CD4-positive, alpha-beta T cell treated with Interleukin-12 subunit alpha and Interleukin-12 subunit beta, for 1 hour (primary cell): ENCODE results near the gene PIP5K1B.

Source experiments
- DNase-seq: peaks from one replicate; pipeline ENCODE4 v3.0.0-alpha.2; 2020

PIP5K1B gene

DNA sequence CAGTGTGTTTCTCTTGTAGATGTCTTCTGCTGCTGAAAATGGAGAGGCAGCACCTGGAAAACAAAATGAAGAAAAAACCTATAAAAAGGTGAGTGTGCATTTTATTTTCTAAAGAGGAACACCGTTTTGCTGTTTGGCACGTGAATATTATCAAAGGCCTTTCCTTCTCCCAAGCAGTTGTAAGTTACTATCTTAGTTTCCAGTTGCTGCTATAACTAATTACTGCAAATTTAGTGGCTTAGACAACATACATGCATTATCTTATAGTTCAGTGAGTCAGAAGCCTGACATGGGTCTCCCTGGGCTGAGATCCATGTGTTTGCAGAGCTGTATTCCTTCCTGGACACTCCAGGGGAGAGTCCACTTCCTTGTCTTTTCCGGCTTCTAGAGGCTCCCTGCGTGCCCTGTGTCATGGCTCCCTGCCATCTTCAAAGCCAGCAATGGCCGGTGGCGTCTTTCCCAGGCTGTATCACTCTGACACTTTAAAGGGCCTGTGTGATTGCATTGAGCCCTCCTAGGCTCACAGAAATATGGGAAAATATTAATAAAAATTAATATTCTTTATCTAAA is 117.6 kb downstream of the PIP5K1B start:
- no peak for DNase-seq

DNA sequence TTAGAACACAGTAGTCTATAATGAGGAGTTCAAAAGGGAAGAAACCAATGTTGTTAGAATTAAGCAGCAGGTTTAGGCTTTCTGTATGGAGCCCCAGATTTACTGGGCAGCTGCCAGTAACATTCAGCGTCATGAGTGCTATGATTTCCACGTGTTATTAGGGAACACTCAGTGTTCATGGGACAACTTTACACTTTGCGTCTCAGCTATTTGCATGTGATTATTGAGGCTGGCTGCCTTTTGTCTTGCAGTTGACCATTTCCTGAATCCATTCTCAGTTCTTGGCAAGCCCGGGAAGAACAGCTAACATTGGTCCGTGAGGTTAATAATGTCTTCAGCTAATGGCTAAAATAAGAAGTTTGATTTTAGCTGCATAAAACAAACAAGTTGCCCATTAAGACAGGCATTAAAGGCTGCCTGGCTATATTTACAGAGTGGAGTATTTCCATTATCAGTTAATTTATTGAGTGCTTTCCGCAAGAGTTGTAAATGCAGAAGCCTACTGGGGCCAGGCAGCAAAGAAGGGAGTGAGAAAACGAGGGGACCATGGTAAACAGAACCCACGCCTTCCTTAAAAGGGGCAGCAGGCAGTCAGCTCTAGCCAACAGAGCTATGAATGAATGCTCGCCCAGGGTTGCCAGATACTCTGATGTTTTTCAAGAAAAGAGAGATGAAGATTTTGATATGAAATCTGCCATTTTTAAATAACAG is 120.9 kb downstream of the PIP5K1B start:
- no peak for DNase-seq

DNA sequence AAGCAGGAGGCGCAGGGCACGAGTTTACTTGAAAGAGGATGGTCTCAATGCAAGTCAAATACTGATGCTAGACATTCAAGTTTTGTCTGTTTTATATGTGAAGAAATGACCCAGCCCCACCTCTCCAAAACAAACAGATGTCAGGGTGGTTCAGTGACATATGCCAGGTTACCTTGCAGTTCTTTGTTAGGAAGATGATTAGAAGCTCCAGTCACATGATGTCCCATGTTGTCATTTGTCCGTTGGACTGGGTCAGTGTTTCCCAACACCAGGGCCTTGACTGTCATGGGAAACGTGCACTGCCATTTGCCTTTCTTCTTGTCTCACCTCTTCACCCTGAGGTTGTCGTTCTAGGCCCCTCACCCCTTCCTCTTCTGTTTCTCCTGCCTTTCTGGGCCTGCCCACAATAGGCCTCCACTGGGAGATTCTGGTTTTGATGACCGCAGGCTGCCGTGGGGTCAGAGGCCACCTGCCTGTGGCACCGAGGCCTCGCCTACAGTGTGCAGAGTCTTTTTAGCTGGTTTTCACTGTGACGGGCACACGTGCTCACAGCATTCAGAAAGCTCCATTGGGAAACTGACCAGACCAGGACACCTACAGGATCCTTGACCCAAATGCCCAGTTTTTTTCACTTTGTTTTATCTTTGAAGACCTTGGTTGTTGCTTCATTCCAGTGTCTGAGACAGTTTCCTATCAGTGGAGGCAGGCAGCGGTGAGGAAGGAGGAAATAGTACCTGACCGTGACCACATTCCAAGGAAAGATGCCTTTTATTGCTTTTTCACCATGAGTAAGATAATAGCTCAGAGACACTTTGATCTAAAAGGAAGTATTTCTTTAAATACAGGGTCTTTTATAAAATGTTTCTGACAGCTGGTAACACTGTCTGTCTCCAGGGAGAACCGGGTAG is 123.1 kb downstream of the PIP5K1B start:
- no peak for DNase-seq

DNA sequence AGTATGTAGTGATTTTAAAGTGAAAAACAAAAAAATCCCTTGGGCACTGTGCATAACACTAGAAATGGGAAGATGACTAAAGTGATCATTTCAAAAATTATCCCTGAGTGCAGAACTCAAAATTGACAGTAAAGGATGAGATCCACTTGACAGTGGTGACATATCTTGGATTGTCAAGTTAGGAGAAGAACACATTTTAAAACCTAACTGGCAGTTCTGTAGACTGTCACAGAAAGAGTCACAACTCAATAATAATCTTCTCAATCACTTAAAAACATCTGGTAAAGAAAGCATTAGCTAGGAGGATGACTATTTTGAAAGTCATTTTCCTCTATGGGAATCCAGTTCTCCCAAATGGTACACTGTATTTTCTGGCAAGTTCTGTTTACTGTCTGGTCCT is 127.1 kb downstream of the PIP5K1B start:
- no peak for DNase-seq

DNA sequence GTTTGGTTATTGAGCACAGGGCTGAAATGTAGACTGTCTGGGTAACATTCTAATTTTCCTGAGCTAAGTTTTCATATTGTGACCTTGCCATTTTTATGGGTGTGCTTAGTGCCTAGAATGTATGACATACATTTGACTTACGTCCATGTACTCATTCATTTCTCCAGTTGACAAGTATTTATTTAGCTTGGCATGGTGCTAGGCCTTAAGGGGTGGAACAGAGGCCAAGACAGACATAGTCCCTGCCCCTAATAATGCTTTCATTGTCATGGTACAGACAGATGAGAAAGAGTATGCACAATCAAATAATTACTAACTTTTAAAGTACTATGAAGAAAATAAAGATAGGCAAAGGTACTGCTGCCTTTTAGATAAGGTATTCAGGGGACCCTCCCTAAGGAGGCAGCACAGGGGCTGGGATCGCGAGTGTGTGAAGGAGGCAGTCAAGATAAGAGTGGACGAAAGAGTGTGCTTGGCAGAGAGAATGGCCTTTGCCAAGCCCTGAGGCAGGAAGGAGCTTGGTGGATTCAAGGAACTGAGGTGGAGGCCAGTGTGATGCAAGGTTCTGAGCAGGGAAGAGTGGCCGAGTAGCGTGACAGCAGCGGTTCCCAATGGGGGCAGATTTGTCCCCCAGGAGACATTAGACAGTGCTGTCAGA is 128.0 kb downstream of the PIP5K1B start:
- no peak for DNase-seq

DNA sequence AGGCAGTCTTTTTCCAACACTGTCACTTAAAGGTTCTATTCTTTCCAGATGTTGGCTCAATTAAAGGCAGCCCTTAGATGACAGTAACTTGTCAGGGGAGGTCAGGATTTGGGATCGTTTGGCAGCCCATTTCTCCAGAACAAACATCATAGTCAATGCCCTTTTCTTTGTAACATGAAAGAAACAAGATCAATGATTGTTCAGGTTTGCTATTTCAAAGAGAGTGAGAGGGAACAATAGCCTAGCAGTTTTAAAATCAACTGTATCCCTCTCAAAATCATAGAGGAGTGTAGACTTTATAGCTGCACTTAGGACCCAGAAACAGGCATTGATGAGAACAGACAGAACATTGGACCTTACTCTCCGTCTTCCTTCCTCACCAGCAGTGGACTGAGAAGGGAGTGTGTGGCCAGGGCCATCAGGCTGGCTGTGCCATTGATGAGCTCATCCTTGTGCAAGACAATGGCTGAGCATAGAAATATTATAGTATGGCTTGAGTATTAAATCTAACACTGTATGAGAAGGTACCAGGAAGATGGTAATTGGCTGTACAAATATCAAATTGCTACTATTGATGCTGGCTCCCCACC is 130.0 kb downstream of the PIP5K1B start:
- DNase-seq = no peak

GRCh38 chr9:68836788-68837187 is 131.7 kb downstream of the PIP5K1B start:
- DNase-seq = no peak

DNA sequence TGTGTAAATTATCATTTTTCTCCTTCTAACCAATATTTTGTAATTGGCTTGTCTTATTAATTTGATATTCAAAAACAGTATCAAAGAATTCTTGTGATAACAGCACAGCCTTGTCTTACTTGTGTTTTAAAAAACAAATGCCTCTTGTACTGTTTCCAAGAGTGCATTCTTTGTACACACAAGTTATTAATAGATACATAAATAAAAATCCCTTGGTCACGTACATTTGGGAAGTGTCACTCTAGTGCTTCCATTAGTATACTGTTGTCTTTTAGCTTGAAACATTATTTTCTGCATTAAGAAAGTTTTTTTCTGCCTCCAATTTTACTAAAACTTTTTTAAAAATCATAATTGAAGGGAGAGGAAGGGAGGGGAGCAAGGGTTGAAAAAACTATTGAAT is 133.2 kb downstream of the PIP5K1B start:
- DNase-seq = no peak

GRCh38 chr9:68841276-68842052 is 136.4 kb downstream of the PIP5K1B start:
- no peak for DNase-seq

GRCh38 chr9:68842568-68842967 is 137.5 kb downstream of the PIP5K1B start:
- DNase-seq = no peak

- no peak for DNase-seq
Observed at GRCh38 chr9:68843239-68843638, 138.2 kb downstream of the PIP5K1B start.

DNA sequence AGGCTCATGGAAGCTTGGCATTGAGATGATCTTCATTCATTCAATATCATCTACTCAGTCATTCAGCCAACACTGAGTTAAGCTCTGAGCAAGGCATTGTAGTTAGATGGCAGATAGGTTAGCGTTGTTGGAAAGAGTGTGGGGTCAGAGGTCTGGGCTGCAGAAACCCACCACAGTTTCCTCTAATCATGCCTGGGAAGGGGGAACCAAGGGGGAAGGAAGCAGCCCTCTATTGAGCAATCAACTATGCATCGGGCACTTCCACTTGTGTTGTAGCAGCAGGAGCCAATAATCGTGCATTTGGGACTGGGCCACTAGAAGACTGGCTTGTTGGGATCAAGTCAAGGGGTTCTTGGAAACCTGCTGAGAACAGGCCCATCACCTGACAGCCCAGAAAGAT is 139.1 kb downstream of the PIP5K1B start:
- no peak for DNase-seq

DNA sequence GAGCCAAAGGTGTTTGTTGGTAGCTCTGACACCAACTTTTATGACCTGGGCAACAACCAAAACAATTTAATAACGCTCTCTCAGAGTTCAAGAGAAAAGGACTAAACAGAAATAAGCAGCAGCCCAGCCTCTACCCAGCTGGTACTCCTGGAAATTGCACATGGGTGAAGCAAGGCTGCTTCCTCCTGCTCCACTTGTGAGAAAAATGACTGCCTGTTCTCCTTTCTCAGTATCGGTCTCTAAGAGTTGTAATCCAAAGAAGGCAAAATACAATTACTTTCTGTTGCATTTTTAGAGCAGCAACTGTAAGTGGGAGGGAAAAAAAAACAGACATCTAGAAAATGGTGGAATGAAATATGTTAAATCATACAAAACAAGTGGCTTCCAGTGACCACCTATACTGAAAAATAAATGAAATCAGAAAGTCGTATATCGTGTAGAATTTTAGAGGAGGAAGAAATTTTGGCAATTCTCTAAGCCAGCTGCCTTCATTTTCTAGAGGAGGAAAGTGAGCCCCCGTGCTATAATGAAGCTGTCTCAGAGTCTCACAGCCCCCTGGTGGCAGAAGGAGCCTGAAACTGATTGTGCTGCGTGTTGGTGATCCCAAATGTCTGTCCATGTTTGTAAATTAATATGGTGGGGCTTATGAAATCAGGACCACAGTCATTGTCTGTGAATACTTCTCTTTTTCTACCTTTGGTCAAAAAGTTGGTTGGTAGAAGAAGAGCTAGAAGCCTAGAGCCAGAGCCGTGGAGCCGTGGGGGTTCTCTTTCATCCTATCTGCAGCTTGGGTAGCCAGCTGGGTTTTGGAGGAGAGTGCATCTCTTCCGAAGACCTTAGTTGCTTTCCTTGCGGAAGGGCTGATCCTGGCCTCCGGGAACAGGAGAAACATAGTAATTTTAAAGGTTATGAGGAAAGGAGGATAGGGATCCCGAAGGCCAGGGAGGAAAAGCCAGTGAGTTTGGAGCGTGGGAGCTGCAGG is 139.9 kb downstream of the PIP5K1B start:
- DNase-seq = peak; percentile 12

GRCh38 chr9:68847765-68848164 is 142.7 kb downstream of the PIP5K1B start:
- DNase-seq = no peak

- DNase-seq = no peak
Observed at GRCh38 chr9:68851657-68852056, 146.6 kb downstream of the PIP5K1B start.

DNA sequence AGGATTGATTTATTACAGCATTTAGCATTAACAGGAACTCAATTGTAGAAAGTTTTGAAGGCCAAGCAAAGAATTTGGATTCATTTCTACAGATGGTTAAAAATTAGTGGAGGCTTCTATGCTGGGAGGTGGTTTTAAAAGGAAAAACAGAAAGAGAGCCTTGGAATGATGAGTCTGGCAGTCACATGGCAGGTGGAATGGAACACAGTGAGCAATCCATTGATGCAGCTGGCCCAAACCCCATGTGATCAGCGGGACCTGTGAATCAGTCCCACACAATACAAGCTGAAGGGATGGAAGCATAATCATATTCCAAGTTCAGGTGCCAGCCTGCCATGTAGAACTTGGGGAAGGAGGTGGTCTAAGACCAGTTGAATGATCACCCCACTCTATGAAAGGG is 147.9 kb downstream of the PIP5K1B start:
- DNase-seq = no peak

DNA sequence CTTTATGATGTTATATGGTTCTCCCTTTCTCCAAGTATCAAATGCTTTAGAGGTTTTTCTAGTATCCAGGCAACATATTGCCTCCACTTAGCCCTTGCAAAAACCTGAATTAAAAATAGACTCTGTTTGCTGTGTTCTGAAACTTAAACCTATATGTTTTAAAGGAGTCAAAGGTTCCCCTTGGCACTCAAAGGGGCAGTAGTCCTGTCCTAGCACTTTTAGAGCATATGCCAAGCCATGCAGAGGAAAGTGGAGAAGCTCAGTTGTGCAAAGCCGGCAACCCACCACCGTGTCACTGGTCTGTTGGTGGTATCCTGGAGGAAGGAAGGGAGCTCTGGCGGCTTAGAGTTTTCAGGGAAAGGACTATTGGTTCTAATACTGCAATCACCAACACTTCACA is 154.3 kb downstream of the PIP5K1B start:
- no peak for DNase-seq

- DNase-seq = no peak
Observed at GRCh38 chr9:68860419-68860818, 155.4 kb downstream of the PIP5K1B start.

DNA sequence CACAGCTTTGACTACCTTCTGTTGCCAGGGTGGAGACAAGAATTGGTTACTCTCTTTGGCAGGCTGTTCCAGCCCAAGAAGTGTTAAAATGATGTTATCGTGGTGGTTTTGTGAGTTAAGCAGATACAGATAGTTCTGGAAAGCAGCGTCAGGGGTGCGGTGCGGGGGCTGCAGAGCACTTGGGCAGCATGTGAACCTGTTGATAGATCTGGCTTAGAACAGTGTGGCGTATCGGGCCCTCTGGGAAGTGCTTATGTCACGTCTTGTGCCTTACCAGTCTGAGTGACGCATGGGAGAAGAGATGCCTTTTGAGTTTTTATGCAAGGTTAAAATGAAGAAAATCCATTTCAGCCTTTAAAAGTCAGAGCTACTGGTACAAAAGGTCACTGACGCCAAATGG is 156.4 kb downstream of the PIP5K1B start:
- DNase-seq = no peak

DNA sequence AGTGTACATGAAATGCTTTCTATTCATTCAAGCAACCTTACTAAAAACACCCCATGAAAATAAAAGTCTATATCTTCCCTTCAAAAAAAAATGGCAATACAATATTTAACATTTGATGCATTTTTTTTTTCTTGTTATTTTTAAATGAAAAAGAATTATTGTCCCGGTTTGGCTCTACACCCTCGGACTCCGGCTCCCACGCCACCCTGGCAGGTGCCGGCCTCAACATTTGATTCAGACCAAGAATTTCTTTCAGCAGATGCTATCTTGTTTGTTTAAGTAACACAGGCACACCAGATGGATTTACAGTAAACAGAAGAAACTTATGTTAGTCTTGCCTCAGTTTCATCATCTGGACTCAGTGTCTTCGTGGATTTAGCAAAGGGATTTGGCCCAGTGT is 162.0 kb downstream of the PIP5K1B start:
- no peak for DNase-seq

DNA sequence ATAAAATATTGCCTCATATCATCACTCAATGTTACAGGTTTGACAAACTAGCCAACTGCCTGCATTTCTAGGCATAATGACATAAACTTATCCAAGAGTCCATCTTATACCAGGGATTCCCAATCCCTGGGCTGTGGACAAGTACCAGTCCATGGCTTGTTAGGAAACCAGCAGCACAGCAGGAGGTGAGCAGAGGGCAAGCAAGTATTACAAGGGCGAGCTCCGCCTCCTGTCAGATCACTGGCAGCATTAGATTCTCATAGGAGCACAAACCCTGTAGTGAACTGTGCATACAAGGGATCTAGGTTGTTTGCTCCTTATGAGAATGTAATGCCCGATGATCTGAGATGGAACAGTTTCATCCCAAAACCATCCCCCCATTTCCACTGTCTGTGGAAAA is 164.0 kb downstream of the PIP5K1B start:
- no peak for DNase-seq
